Esophagus (tissue), 2 donors: ENCODE results near the gene HPS5. TPM values are rescaled to one million over a fixed set of nuclear protein-coding genes. Genes with fewer than 3 reads are reported as not detected.
"Not testable (repeated sequence)": the region's sequence is repeated elsewhere in the genome, so short reads cannot be mapped to it uniquely, and the experiment has no call there.

Experiments used
- H3K27ac ChIP-seq, 2 donors: one replicate each; pipeline ENCODE4 v1.5.1; 2013; ENCODE audit warnings: low read depth in 2 of 2, mild to moderate bottlenecking in 2 of 2, inconsistent platforms in 1 of 2, low read length in 1 of 2, moderate library complexity in 1 of 2
- H3K27me3 ChIP-seq, 2 donors: one replicate each; pipeline ENCODE4 v1.6.1; 2013; ENCODE audit warnings: low read length in 2 of 2, control low read depth in 1 of 2, mild to moderate bottlenecking in 1 of 2; ENCODE audit not compliant: insufficient read depth in 2 of 2, control insufficient read depth in 1 of 2
- H3K36me3 ChIP-seq, 2 donors: one replicate each; pipeline ENCODE4 v1.6.1; 2013; ENCODE audit warnings: low read length in 1 of 2; ENCODE audit not compliant: control insufficient read depth in 2 of 2, insufficient read depth in 2 of 2
- H3K4me1 ChIP-seq, 2 donors: one replicate each; pipeline ENCODE4 v1.6.1; 2013; ENCODE audit warnings: low read length in 1 of 2; ENCODE audit not compliant: control insufficient read depth in 2 of 2, insufficient read depth in 2 of 2
- H3K4me3 ChIP-seq, 2 donors: one replicate each; pipeline ENCODE4 v1.5.1; 2013; ENCODE audit warnings: low read length in 2 of 2, mild to moderate bottlenecking in 2 of 2, low read depth in 1 of 2, moderate library complexity in 1 of 2
- H3K9me3 ChIP-seq, 2 donors: one replicate each; pipeline ENCODE4 v1.6.1; 2013; ENCODE audit warnings: mild to moderate bottlenecking in 2 of 2, low read depth in 1 of 2, low read length in 1 of 2, moderate library complexity in 1 of 2; ENCODE audit not compliant: control insufficient read depth in 2 of 2, insufficient read depth in 1 of 2
- WGBS, 2 donors: extraction: QIAGEN DNeasy Blood & Tissue Kit; methylation state at CpG; one replicate each; pipeline ENCODE4 v1.1.7; 2013; 5-methylcytosine and 5-hydroxymethylcytosine counted together
- polyA plus RNA-seq, 2 donors: library from polyadenylated mRNA; stranded (reverse); fragments of 200-250 nt; gene quantifications; one replicate each; pipeline ENCODE4 v1.2.3, GENCODE V29; 2013
- donor health status: healthy with polysubstance abuse.
- donor health status: Bipolar disorder and iron deficiency.

HPS5 gene
- polyA plus RNA-seq, 2 donors = 6.6 to 6.9 TPM

- no peak overlapping the region for H3K4me3 ChIP-seq
- no peaks in the 10 kb centered on the region for H3K9me3 ChIP-seq
- no peak overlapping the region for H3K27ac ChIP-seq
- no peaks in the 10 kb centered on the region for H3K4me1 ChIP-seq
- H3K36me3 ChIP-seq = no peaks in the 10 kb centered on the region
- WGBS, 2 donors = 53 to 74% methylated on average over 1 of the region's 1 CpG
- H3K27me3 ChIP-seq = no peaks in the 10 kb centered on the region
These were observed 57.0 kb downstream of the HPS5 start for GRCh38 chr11:18264677-18265555.

DNA sequence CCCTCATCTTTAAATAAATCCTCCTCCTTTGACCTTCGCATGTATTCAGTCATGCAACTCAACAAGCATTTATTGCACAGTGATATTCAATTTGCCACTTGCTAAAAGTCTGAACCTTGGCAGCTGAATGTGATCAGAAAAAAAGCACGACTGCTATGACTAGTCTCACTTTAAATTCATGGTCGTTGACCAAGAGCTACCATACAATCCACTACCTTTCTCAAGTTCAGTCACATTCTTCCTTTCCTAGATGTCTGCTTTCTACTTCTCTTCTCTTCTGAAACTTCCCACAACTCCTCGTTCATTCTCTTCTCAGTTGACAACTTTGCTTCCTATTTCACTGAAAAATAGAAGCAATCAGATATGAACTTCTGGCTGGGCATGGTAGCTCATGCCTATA lies 57.9 kb downstream of the HPS5 start:
- Histone ChIP-seq H3K4me3 (no peak overlapping the region), H3K27me3 (peaks cover 0 to 3% of the 10 kb centered on the region in 2 donors), H3K27ac (no peak overlapping the region), H3K4me1 (no peaks in the 10 kb centered on the region), H3K9me3 (no peaks in the 10 kb centered on the region), H3K36me3 (no peaks in the 10 kb centered on the region)
- WGBS, 2 donors = 72 to 75% methylated on average over 4 of the region's 4 CpGs

DNA sequence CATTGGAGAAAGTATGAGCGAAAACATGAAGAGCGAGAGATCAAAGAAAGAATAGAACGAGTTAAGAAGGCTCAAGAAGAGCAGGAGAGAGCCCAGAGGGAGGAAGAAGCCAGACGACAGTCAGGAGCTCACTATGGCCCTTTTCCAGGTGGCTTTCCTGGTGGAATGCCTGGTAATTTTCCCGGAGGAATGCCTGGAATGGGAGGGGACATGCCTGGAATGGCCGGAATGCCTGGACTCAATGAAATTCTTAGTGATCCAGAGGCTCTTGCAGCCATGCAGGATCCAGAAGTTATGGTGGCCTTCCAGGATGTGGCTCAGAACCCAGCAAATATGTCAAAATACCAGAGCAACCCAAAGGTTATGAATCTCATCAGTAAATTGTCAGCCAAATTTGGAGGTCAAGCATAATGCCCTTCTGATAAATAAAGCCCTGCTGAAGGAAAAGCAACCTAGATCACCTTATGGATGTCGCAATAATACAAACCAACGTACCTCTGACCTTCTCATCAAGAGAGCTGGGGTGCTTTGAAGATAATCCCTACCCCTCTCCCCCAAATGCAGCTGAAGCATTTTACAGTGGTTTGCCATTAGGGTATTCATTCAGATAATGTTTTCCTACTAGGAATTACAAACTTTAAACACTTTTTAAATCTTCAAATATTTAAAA lies 59.1 kb downstream of the HPS5 start:
- H3K36me3 ChIP-seq = not testable (repeated sequence)

DNA sequence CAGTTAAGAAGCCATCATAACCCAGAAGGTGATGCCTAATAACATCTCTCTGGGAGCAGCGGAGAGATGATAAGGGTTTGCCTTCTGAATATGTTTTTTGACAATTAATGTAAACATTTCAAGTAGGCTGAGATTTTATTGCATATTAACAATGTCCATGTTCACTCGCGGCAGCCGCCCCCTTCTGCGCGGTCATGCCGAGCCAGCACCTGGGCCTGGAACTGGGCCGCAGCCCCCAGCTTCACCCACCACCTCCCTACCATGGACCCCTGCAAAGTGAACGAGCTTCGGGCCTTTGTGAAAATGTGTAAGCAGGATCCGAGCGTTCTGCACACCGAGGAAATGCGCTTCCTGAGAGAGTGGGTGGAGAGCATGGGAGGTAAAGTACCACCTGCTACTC lies 60.2 kb downstream of the HPS5 start:
- H3K27ac ChIP-seq = no peak overlapping the region

More for the DNA sequence above, 59.1 kb downstream of the HPS5 start:
- H3K9me3 ChIP-seq, H3K4me1 ChIP-seq, H3K27me3 ChIP-seq, H3K27ac ChIP-seq, H3K4me3 ChIP-seq: not testable (repeated sequence)
- 70 to 74% methylated on average over 8 of the region's 8 CpGs for WGBS, 2 donors

GRCh38 chr11:18259259-18259658 lies 62.7 kb downstream of the HPS5 start:
- Histone ChIP-seq H3K27me3 (peaks cover 0 to 3% of the 10 kb centered on the region in 2 donors), H3K4me3 (no peak overlapping the region), H3K4me1 (no peaks in the 10 kb centered on the region), H3K9me3 (no peaks in the 10 kb centered on the region), H3K36me3 (no peaks in the 10 kb centered on the region), H3K27ac (no peak overlapping the region)

More for the DNA sequence above, 60.2 kb downstream of the HPS5 start:
- 94 to 95% methylated on average over 14 of the region's 14 CpGs for WGBS, 2 donors
- Histone ChIP-seq H3K36me3 (no peaks in the 10 kb centered on the region), H3K4me1 (no peaks in the 10 kb centered on the region), H3K9me3 (no peaks in the 10 kb centered on the region), H3K4me3 (no peak overlapping the region), H3K27me3 (peaks cover 0 to 3% of the 10 kb centered on the region in 2 donors)

DNA sequence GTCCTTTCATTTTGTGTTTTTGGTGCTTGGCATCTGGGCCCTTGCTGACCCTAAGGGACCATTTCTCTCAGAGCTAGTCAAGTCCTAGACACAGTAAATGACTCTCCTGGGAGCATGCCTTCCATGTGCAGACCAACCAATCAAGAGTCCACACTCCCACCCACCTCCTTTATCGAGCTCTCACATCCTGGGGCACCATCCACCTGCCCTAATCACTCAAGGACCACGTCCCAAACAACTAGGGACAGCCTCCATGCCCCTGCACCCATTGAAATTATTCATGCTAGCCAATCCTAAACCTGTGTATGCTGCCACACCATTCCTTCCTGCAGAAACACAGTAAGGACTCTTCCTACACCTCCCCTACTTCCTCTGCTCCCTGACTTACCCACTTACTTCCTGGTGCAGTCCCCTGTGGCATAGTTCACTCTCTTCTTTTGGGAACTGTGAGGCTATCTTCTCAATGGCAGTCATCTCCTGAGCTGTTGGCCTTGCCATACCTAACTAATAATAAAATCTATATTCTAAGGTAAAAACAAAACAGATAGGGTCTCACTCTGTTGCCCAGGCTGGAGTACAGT lies 67.1 kb downstream of the HPS5 start:
- Histone ChIP-seq H3K9me3 (no peaks in the 10 kb centered on the region), H3K27ac (no peak overlapping the region), H3K36me3 (no peaks in the 10 kb centered on the region), H3K27me3 (peaks cover 0 to 3% of the 10 kb centered on the region in 2 donors), H3K4me3 (no peak overlapping the region), H3K4me1 (no peaks in the 10 kb centered on the region)
- 55 to 59% methylated on average over 2 of the region's 2 CpGs for WGBS, 2 donors

DNA sequence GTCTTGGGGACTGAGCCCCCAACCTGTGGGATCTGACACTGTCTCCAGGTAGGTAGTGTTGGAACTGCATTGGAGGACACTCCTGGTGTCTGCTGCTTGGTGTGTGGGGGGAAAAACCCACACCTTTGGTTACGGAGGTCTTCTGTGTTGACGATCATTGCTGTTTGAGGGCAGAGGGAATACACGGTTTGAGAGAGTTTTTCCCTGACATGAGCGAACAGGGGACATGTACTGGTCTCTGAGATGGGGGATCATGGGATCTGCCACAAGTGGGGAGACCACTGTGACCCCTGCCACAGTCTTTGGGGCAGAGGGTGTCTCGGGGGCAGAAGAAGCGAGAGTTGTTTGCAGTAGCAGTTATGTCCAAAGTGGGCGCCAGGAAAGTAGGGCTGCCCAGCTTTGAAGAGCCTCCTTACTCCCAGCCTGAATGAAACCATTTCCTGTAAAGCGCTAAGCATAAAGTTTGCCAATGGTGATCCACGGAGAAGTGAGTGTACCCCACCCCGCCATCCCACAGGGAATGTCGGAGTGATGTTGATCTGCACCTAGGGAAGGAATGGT lies 68.1 kb downstream of the HPS5 start:
- 78 to 87% methylated on average over 11 of the region's 11 CpGs for WGBS, 2 donors
- H3K36me3 ChIP-seq = no peaks in the 10 kb centered on the region
- H3K27ac ChIP-seq = no peak overlapping the region
- no peaks in the 10 kb centered on the region for H3K9me3 ChIP-seq
- no peaks in the 10 kb centered on the region for H3K4me1 ChIP-seq
- no peaks in the 10 kb centered on the region for H3K27me3 ChIP-seq
- H3K4me3 ChIP-seq = no peak overlapping the region

DNA sequence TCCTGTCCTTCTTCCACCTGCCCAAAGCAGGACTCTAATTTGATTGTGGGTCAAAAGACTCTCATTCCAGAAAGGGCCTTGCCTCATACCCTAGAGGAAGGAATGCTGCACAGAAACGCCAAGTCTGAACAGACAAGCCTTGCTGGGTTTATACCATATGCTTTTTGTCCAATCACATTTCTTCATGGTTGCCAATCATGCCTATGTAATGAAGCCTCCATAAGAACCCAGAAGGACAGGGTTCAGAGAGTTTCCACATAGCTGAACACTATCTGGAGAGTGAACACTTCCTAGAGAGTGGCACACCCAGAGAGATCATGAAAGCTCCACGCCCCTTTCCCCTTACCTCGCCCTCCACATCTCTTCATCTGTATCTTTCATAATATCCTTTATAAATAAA lies 68.7 kb downstream of the HPS5 start:
- Histone ChIP-seq H3K9me3 (no peaks in the 10 kb centered on the region), H3K27ac (no peak overlapping the region), H3K27me3 (no peaks in the 10 kb centered on the region), H3K36me3 (no peaks in the 10 kb centered on the region), H3K4me1 (no peaks in the 10 kb centered on the region), H3K4me3 (no peak overlapping the region)
- WGBS, 2 donors = 73% methylated on average over 3 of the region's 3 CpGs

GRCh38 chr11:18248561-18248960 lies 73.4 kb downstream of the HPS5 start, which contains the start of gene SAA2:
SAA2 (minus strand) TSS chr11:18248668; CDS start chr11:18248011, 657 bp downstream.
- Histone ChIP-seq H3K27me3 (no peaks in the 10 kb centered on the region), H3K36me3 (no peaks in the 10 kb centered on the region), H3K9me3 (no peaks in the 10 kb centered on the region), H3K4me3 (no peak within 1 kb of the TSS), H3K4me1 (no peaks in the 10 kb centered on the region), H3K27ac (no peak within 1 kb of the TSS)
- WGBS, 2 donors = 49 to 68% methylated on average over 5 of the region's 5 CpGs
